Caki2 (cell line): ENCODE measurements around the gene AGMO. TPM values are rescaled to one million over a fixed set of nuclear protein-coding genes. Genes with fewer than 3 reads are reported as not detected.

Experiments
- DNase-seq: peaks from one replicate; pipeline ENCODE4 v3.0.0-alpha.2; 2015; ENCODE audit warnings: low read depth
- in situ Hi-C: cut with HindIII; loops from 2 replicates; pipeline ENCODE4 v1.10.0; 2016; ENCODE audit warnings: low sequenced_read_pairs, low pct_unique_long_range_greater_than_20kb, mixed read lengths
- total RNA-seq: library from RNA; depleted of rRNA; stranded (reverse); fragments of >200 nt; shearing (Covaris generic); gene quantifications from 2 replicates; pipeline ENCODE4 v1.2.3, GENCODE V29; 2014; ENCODE audit warnings: low replicate concordance

Gene AGMO
- total RNA-seq, 1 experiment from 2014 or later, result 1.3 TPM

- in situ Hi-C loops, result no loop called here
- DNase-seq, result no peak
Observed at GRCh38 chr7:15475808-15476530, 85.8 kb downstream of the AGMO start.

- no peak for DNase-seq
- in situ Hi-C loops, result no loop called here
Observed at GRCh38 chr7:15471669-15471950, 90.2 kb downstream of the AGMO start.

- in situ Hi-C loops, result no loop called here
- DNase-seq, result no peak
Observed at GRCh38 chr7:15470825-15471668, 90.8 kb downstream of the AGMO start.

GRCh38 chr7:15464667-15465121 lies 97.1 kb downstream of the AGMO start:
- DNase-seq, result no peak
- in situ Hi-C loops, result no loop called here

GRCh38 chr7:15463801-15464666 lies 97.8 kb downstream of the AGMO start:
- in situ Hi-C loops, result no loop called here
- DNase-seq, result no peak

GRCh38 chr7:15462721-15463389 lies 99.0 kb downstream of the AGMO start:
- in situ Hi-C loops, result no loop called here
- no peak for DNase-seq

GRCh38 chr7:15461576-15461975 lies 100.2 kb downstream of the AGMO start:
- in situ Hi-C loops, result no loop called here
- no peak for DNase-seq

GRCh38 chr7:15459018-15459615 lies 102.7 kb downstream of the AGMO start:
- no peak for DNase-seq
- in situ Hi-C loops, result no loop called here

GRCh38 chr7:15457990-15458955 lies 103.5 kb downstream of the AGMO start:
- in situ Hi-C loops, result no loop called here
- DNase-seq, result no peak

GRCh38 chr7:15452670-15453069 lies 109.1 kb downstream of the AGMO start:
- no peak for DNase-seq
- in situ Hi-C loops, result no loop called here

- in situ Hi-C loops, result no loop called here
Observed at GRCh38 chr7:15446722-15447121, 115.1 kb downstream of the AGMO start.

GRCh38 chr7:15446280-15446679 lies 115.5 kb downstream of the AGMO start:
- DNase-seq, result no peak
- in situ Hi-C loops, result no loop called here

More at GRCh38 chr7:15446722-15447121, 115.1 kb downstream of the AGMO start:
- no peak for DNase-seq

- DNase-seq, result no peak
- in situ Hi-C loops, result no loop called here
Observed at GRCh38 chr7:15441915-15442314, 119.9 kb downstream of the AGMO start.

GRCh38 chr7:15440482-15440881 lies 121.3 kb downstream of the AGMO start:
- in situ Hi-C loops, result no loop called here
- DNase-seq, result no peak

- in situ Hi-C loops, result no loop called here
- DNase-seq, result no peak
Observed at GRCh38 chr7:15439853-15440252, 122.0 kb downstream of the AGMO start.

GRCh38 chr7:15433151-15433550 lies 128.7 kb downstream of the AGMO start:
- no peak for DNase-seq
- in situ Hi-C loops, result no loop called here

- in situ Hi-C loops, result no loop called here
- DNase-seq, result no peak
Observed at GRCh38 chr7:15430911-15431310, 130.9 kb downstream of the AGMO start.
